NB4 (cell line): ENCODE results near the gene CHD6.

Source experiments
- DNase-seq: peaks from one replicate; pipeline ENCODE4 v3.0.0; 2010; ENCODE audit warnings: low read depth
- H3K4me3 ChIP-seq: one replicate; pipeline ENCODE4 v1.5.1; 2011; ENCODE audit warnings: mild to moderate bottlenecking, low read depth, low read length, moderate library complexity
- CTCF ChIP-seq: IDR thresholded peaks from one replicate; pipeline ENCODE4 v1.5.1; 2012; ENCODE audit warnings: low read depth, low read length
- MAX ChIP-seq: IDR thresholded peaks from 2 replicates; pipeline ENCODE4 v1.6.1; 2011; ENCODE audit warnings: low read depth, low read length
- MYC ChIP-seq: IDR thresholded peaks from 2 replicates; pipeline ENCODE4 v1.6.1; 2011; ENCODE audit warnings: low read depth, low read length
- POLR2A ChIP-seq: IDR thresholded peaks from 2 replicates; pipeline ENCODE4 v1.6.1; 2011; ENCODE audit warnings: mild to moderate bottlenecking; ENCODE audit not compliant: insufficient read length; ENCODE audit errors: extremely low read depth

The CHD6 gene

GRCh38 chr20:41507851-41508250, 110.3 kb downstream of the CHD6 start:
- TF ChIP-seq POLR2A: no peak
- TF ChIP-seq CTCF: no peak
- no peak for TF ChIP-seq MYC
- no peak for TF ChIP-seq MAX
- no peak for DNase-seq
- H3K4me3 ChIP-seq: no peak overlapping the region

GRCh38 chr20:41507436-41507835, 110.7 kb downstream of the CHD6 start:
- TF ChIP-seq MYC: no peak
- no peak for TF ChIP-seq CTCF
- no peak for TF ChIP-seq MAX
- TF ChIP-seq POLR2A: no peak
- no peak overlapping the region for H3K4me3 ChIP-seq
- no peak for DNase-seq

GRCh38 chr20:41506192-41506915, 111.8 kb downstream of the CHD6 start:
- TF ChIP-seq POLR2A (no peak), MAX (no peak), MYC (no peak), CTCF (no peak)
- no peak for DNase-seq
- no peak overlapping the region for H3K4me3 ChIP-seq

- TF ChIP-seq POLR2A (no peak), MYC (no peak), CTCF (no peak)
- DNase-seq: no peak
- no peak overlapping the region for H3K4me3 ChIP-seq
These were observed 113.0 kb downstream of the CHD6 start for GRCh38 chr20:41505184-41505583.

GRCh38 chr20:41501376-41501775, 116.8 kb downstream of the CHD6 start:
- no peak overlapping the region for H3K4me3 ChIP-seq
- no peak for DNase-seq
- TF ChIP-seq CTCF (no peak), POLR2A (no peak), MAX (no peak), MYC (no peak)

- TF ChIP-seq CTCF: no peak
- no peak for TF ChIP-seq POLR2A
- TF ChIP-seq MYC: no peak
- TF ChIP-seq MAX: no peak
- DNase-seq: no peak
These were observed 118.0 kb downstream of the CHD6 start for GRCh38 chr20:41499961-41500725.

More at GRCh38 chr20:41499961-41500725, 118.0 kb downstream of the CHD6 start:
- H3K4me3 ChIP-seq: no peak overlapping the region
